Endothelial cell of umbilical vein (primary cell): ENCODE data around the gene CEMIP. TPM values are rescaled to one million over a fixed set of nuclear protein-coding genes. Genes with fewer than 3 reads are reported as not detected.

ENCODE experiments used
- BruUV-seq: library from RNA; stranded (reverse); fragments of 400-500 nt; replicated peaks from 2 replicates; lab custom pipeline; 2021; lab: Mats Ljungman, UMichigan
- CTCF ChIA-PET: fragments of 300-600, 350-600 bp; sonication (Branson Sonifier 250); formaldehyde crosslinking; loops from one replicate; lab custom pipeline; 2021; ENCODE audit warnings: antibody characterized with exemption, inconsistent platforms; lab: Charles Lee
- POLR2A ChIA-PET: fragments of 300-600, 350-600 bp; sonication (Branson Sonifier 250); formaldehyde crosslinking; loops from one replicate; lab custom pipeline; 2021; ENCODE audit warnings: antibody characterized with exemption, inconsistent platforms; lab: Charles Lee
- DNase-seq: peaks from one replicate; pipeline ENCODE4 v3.0.0-alpha.2; 2011; ENCODE audit warnings: low read depth, low spot score
- FAIRE-seq: peaks from 2 replicates; lab custom pipeline; 2011; peaks lifted over from hg19 to GRCh38; lab: Jason Lieb, UNC
- H2AFZ ChIP-seq: 2 replicates; pipeline ENCODE4 v1.6.0; 2012; ENCODE audit warnings: low read depth, low read length, control low read depth, inconsistent platforms
- H3K27ac ChIP-seq: 2 replicates; pipeline ENCODE4 v1.5.1; 2011; ENCODE audit warnings: low read depth, mild to moderate bottlenecking, control low read depth, low read length, moderate library complexity; ENCODE audit not compliant: insufficient read depth
- H3K27me3 ChIP-seq, 2 experiments: 2 replicates each; pipeline versions ENCODE4 v1.6.0 to v1.6.1; 2011; ENCODE audit warnings: low read length in 2 of 2, mixed read lengths in 1 of 2; ENCODE audit not compliant: control insufficient read depth in 2 of 2, insufficient read depth in 2 of 2
- H3K36me3 ChIP-seq, 2 experiments: 2 replicates in 1 of 2; 3 replicates in 1 of 2; pipeline ENCODE4 v1.5.1; 2011; ENCODE audit warnings: low read length in 2 of 2, mild to moderate bottlenecking in 1 of 2, moderate library complexity in 1 of 2; ENCODE audit not compliant: control insufficient read depth in 2 of 2, insufficient read depth in 2 of 2; ENCODE audit errors: extremely low read depth in 1 of 2
- H3K4me1 ChIP-seq: 3 replicates; pipeline ENCODE4 v1.5.1; 2011; ENCODE audit warnings: mild to moderate bottlenecking, low read length; ENCODE audit not compliant: control insufficient read depth, insufficient read depth; ENCODE audit errors: extremely low read depth
- H3K4me2 ChIP-seq: 2 replicates; pipeline ENCODE4 v1.6.1; 2011; ENCODE audit warnings: low read length, control low read depth, mixed read lengths; ENCODE audit not compliant: insufficient read depth
- H3K4me3 ChIP-seq, 3 experiments: fragments of 200-600 bp in 1 of 3; sonication (generic), shearing (Covaris generic) in 1 of 3; replicated peaks in 1 of 3; 2 replicates each; pipeline ENCODE4 v1.5.1; 2011 to 2016; ENCODE audit warnings: control low read depth in 3 of 3, low read length in 3 of 3, mild to moderate bottlenecking in 2 of 3, inconsistent platforms in 1 of 3, low read depth in 1 of 3, moderate library complexity in 1 of 3; ENCODE audit not compliant: insufficient read depth in 1 of 3
- H3K79me2 ChIP-seq: 2 replicates; pipeline ENCODE4 v1.6.0; 2012; ENCODE audit warnings: low read length, inconsistent platforms; ENCODE audit not compliant: control insufficient read depth, insufficient read depth
- H3K9ac ChIP-seq: replicated peaks from 2 replicates; pipeline ENCODE3; 2011; ENCODE audit warnings: low read length, control low read depth; ENCODE audit not compliant: insufficient read depth; ENCODE audit errors: extremely low read depth
- H3K9me1 ChIP-seq: replicated peaks from 3 replicates; pipeline ENCODE4 v1.6.0; 2011; ENCODE audit warnings: mild to moderate bottlenecking, low read length; ENCODE audit not compliant: control insufficient read depth, insufficient read depth; ENCODE audit errors: extremely low read depth
- H3K9me3 ChIP-seq: replicated peaks from 2 replicates; pipeline ENCODE4 v1.5.1; 2012; ENCODE audit warnings: low read length, inconsistent platforms; ENCODE audit not compliant: control insufficient read depth, insufficient read depth
- H4K20me1 ChIP-seq: replicated peaks from 2 replicates; pipeline ENCODE3; 2011; ENCODE audit warnings: mild to moderate bottlenecking, low read length; ENCODE audit not compliant: control insufficient read depth, insufficient read depth; ENCODE audit errors: extremely low read depth
- EZH2 ChIP-seq: IDR thresholded peaks from 2 replicates; pipeline ENCODE4 v1.6.1; 2012; ENCODE audit warnings: borderline replicate concordance, low read depth, mild to moderate bottlenecking, moderate library complexity, low read length, inconsistent platforms; ENCODE audit not compliant: severe bottlenecking
- FOS ChIP-seq: IDR thresholded peaks from 2 replicates; pipeline ENCODE4 v1.6.1; 2011; ENCODE audit warnings: mild to moderate bottlenecking, low read length, moderate library complexity, borderline replicate concordance; ENCODE audit not compliant: insufficient read depth
- GATA2 ChIP-seq: IDR thresholded peaks from 2 replicates; pipeline ENCODE4 v1.7.0; 2011; ENCODE audit warnings: low read depth, mild to moderate bottlenecking, moderate library complexity, mixed read lengths, low read length; ENCODE audit not compliant: insufficient read length, insufficient read depth
- JUN ChIP-seq: IDR thresholded peaks from 2 replicates; pipeline ENCODE4 v1.6.1; 2011; ENCODE audit warnings: borderline replicate concordance, low read depth; ENCODE audit not compliant: insufficient read length, insufficient read depth
- MAX ChIP-seq: IDR thresholded peaks from 2 replicates; pipeline ENCODE4 v1.6.1; 2011; ENCODE audit not compliant: insufficient read depth, insufficient read length
- MYC ChIP-seq: IDR thresholded peaks from one replicate; pipeline ENCODE4 v1.6.1; 2011; ENCODE audit warnings: mild to moderate bottlenecking, low read depth, low read length
- POLR2A ChIP-seq: IDR thresholded peaks from 2 replicates; pipeline ENCODE4 v1.6.1; 2012; ENCODE audit warnings: low read depth, mild to moderate bottlenecking, control low read depth, low read length
- POLR2AphosphoS5 ChIP-seq: IDR thresholded peaks from 2 replicates; pipeline ENCODE4 v1.6.1; 2012; ENCODE audit warnings: low read depth, mild to moderate bottlenecking, control low read depth, low read length, moderate library complexity; ENCODE audit not compliant: insufficient read depth
- dilution Hi-C: fragments of 300-500 bp; cut with MboI; formaldehyde crosslinking; loops from one replicate; pipeline ENCODE4 v1.15.0; 2019; ENCODE audit warnings: low sequenced_read_pairs; ENCODE audit not compliant: extremely low pct_ligation_motif_present
- intact Hi-C: fragments of 100-400 bp; cut with micrococcal nuclease; formaldehyde crosslinking; loops from one replicate; pipeline ENCODE4 v1.10.0; 2022
- polyA plus RNA-seq, 4 experiments: library from polyadenylated mRNA; depleted of rRNA in 3 of 4; stranded (reverse) in 3 of 4; unstranded in 1 of 4; fragments of >200 nt; gene quantifications; 2 replicates each; pipeline versions ENCODE4 v1.2.1 to v1.2.3, GENCODE V29; 2011 to 2012; ENCODE audit warnings: missing spikeins in 1 of 4
- total RNA-seq: library from RNA; stranded (reverse); gene quantifications from 2 replicates; pipeline ENCODE4 v1.2.3, GENCODE V29; 2021
- TF ChIP-seq, protein P1 (sequence below), 2 donors: IDR thresholded peaks; 1 replicate in 1 of 2; 2 replicates in 1 of 2; pipeline ENCODE4 v1.5.1; 2011; ENCODE audit warnings: low read length in 2 of 2, mild to moderate bottlenecking in 2 of 2, moderate library complexity in 2 of 2, control low read depth in 1 of 2, inconsistent platforms in 1 of 2, low read depth in 1 of 2; ENCODE audit not compliant: insufficient read depth in 1 of 2; ENCODE audit errors: extremely low read depth in 1 of 2

The CEMIP gene
- total and polyA plus RNA-seq, 2 donors (not counting 3 experiments of a cell fraction or from before 2014, with no cell fraction given) = 0.01 TPM; not detected in 1

DNA sequence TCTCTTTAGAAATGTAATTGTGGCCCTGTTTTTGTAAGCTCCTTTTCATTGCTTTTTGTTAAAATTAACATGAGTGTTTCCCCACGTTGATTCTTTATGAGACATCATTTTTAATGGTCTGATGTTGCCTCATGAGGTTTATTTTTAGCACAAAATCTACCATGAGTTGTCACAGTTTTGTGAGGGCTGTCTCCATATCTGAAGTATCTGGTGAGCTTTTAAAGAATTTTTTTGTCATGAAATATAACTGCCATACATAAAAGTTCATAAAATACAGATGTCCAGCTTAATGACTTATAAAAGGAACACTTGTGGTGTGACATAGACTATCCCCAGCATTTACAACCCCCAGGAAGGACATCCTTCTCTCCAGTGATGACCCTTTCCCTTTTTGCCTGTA is 34.3 kb upstream of the CEMIP start:
- Histone ChIP-seq H3K9ac (no peak overlapping the region), H3K4me1 (no peaks in the 10 kb centered on the region), H3K36me3 (no peaks in the 10 kb centered on the region), H2AFZ (no peak overlapping the region), H4K20me1 (no peaks in the 10 kb centered on the region), H3K9me3 (no peaks in the 10 kb centered on the region), H3K4me3 (no peak overlapping the region), H3K9me1 (no peaks in the 10 kb centered on the region), H3K4me2 (no peak overlapping the region), H3K79me2 (peaks cover 9% of the 10 kb centered on the region), H3K27me3 (no peaks in the 10 kb centered on the region), H3K27ac (no peak overlapping the region)
- CTCF ChIA-PET = interaction anchor here (0.7 to 1.8 kb wide), 2 partner anchors 31 to 177 kb away, joined by 3 to 7 read pairs; no protein-coding TSS in a partner anchor
- TF ChIP-seq POLR2AphosphoS5 (no peak), MAX (no peak), GATA2 (no peak), MYC (no peak)
- no TSS peak for BruUV-seq
- dilution Hi-C loops (no loop called here), intact Hi-C loops (no loop called here)
- POLR2A ChIA-PET = no interaction called here
- DNase-seq (no peak), FAIRE-seq (no peak)

DNA sequence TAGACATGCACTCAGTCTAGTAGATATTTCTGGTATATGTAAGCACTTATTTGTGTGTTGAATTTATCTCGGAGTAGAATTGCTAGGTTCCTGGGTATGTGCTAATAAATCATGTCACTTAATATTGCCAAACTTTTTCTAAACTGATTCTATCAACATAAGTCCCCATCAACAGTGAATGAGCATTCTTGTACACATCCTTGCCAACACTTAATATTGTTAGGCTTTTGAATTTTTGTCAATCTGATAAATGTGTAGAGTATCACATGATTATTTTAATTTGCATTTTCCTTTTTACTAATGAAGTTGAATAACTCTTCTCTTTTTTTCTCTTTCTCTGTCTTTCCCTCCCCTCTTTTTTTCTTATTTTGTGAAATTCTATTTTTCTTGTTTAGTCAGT is 33.3 kb upstream of the CEMIP start:
- ChIA-PET CTCF (interaction anchor here (1.2 kb wide), 1 partner anchor 31 kb away, joined by 6 read pairs; no protein-coding TSS in a partner anchor), POLR2A (no interaction called here)
- Histone ChIP-seq H3K9me3 (no peaks in the 10 kb centered on the region), H4K20me1 (no peaks in the 10 kb centered on the region), H3K27ac (no peak overlapping the region), H3K4me2 (no peak overlapping the region), H2AFZ (no peak overlapping the region), H3K27me3 (no peaks in the 10 kb centered on the region), H3K79me2 (peaks cover 7% of the 10 kb centered on the region), H3K4me3 (no peak overlapping the region), H3K9ac (no peak overlapping the region), H3K36me3 (no peaks in the 10 kb centered on the region), H3K4me1 (no peaks in the 10 kb centered on the region), H3K9me1 (no peaks in the 10 kb centered on the region)
- intact Hi-C loops = no loop called here
- no peak for DNase-seq
- no peak for TF ChIP-seq POLR2AphosphoS5
- no peak for TF ChIP-seq MYC
- TF ChIP-seq GATA2 = no peak
- no peak for TF ChIP-seq JUN
- TF ChIP-seq FOS = no peak
- no peak for TF ChIP-seq POLR2A
- TF ChIP-seq, protein P1, sequence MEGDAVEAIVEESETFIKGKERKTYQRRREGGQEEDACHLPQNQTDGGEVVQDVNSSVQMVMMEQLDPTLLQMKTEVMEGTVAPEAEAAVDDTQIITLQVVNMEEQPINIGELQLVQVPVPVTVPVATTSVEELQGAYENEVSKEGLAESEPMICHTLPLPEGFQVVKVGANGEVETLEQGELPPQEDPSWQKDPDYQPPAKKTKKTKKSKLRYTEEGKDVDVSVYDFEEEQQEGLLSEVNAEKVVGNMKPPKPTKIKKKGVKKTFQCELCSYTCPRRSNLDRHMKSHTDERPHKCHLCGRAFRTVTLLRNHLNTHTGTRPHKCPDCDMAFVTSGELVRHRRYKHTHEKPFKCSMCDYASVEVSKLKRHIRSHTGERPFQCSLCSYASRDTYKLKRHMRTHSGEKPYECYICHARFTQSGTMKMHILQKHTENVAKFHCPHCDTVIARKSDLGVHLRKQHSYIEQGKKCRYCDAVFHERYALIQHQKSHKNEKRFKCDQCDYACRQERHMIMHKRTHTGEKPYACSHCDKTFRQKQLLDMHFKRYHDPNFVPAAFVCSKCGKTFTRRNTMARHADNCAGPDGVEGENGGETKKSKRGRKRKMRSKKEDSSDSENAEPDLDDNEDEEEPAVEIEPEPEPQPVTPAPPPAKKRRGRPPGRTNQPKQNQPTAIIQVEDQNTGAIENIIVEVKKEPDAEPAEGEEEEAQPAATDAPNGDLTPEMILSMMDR (IDR thresholded peaks at IDR 0.05; ENCODE audit: extremely low read depth in 1 of 2, insufficient read depth in 1 of 2, low read depth in 1 of 2, low read length in 2 of 2) = no peak
- no peak for TF ChIP-seq EZH2
- TF ChIP-seq MAX = no peak
- dilution Hi-C loops = no loop called here
- FAIRE-seq = peak; percentile 8
- no TSS peak for BruUV-seq
